Karpas-422 (cell line): ENCODE measurements around the gene F2RL2. TPM values are rescaled to one million over a fixed set of nuclear protein-coding genes. Genes with fewer than 3 reads are reported as not detected.

Source experiments
- DNase-seq: peaks from one replicate; pipeline ENCODE4 v3.0.0-alpha.2; 2015
- H2AFZ ChIP-seq: fragments of 200-600 bp; sonication (generic); 2 replicates; pipeline ENCODE4 v1.6.1; 2014; ENCODE audit warnings: antibody characterized with exemption, low read length, mixed read lengths
- H3K27ac ChIP-seq: fragments of 200-600 bp; sonication (generic); 2 replicates; pipeline ENCODE4 v1.5.1; 2014; ENCODE audit warnings: mild to moderate bottlenecking, low read length, moderate library complexity
- H3K27me3 ChIP-seq: fragments of 200-600 bp; sonication (generic); 2 replicates; pipeline ENCODE4 v1.6.1; 2014; ENCODE audit warnings: low read length, mixed read lengths
- H3K36me3 ChIP-seq: fragments of 200-600 bp; sonication (generic); 2 replicates; pipeline ENCODE4 v1.6.1; 2014; ENCODE audit warnings: low read length, mixed read lengths; ENCODE audit not compliant: insufficient read depth
- H3K4me1 ChIP-seq: fragments of 200-600 bp; sonication (generic); 2 replicates; pipeline ENCODE4 v1.6.1; 2014; ENCODE audit warnings: mild to moderate bottlenecking, low read length, mixed read lengths
- H3K4me2 ChIP-seq: fragments of 200-600 bp; sonication (generic); 2 replicates; pipeline ENCODE4 v1.6.1; 2014; ENCODE audit warnings: low read length, low read depth, mild to moderate bottlenecking; ENCODE audit not compliant: poor library complexity, severe bottlenecking
- H3K4me3 ChIP-seq: fragments of 200-600 bp; sonication (generic); 2 replicates; pipeline ENCODE4 v1.5.1; 2014; ENCODE audit warnings: mild to moderate bottlenecking, antibody characterized with exemption, low read length, mixed read lengths
- H3K79me2 ChIP-seq: fragments of 200-600 bp; sonication (generic); 2 replicates; pipeline ENCODE4 v1.6.1; 2014; ENCODE audit warnings: mild to moderate bottlenecking, low read length, mixed read lengths
- H3K9ac ChIP-seq: fragments of 200-600 bp; sonication (generic); 2 replicates; pipeline ENCODE4 v1.6.0; 2014; ENCODE audit warnings: low read length
- H3K9me2 ChIP-seq: fragments of 200-600 bp; sonication (generic), shearing (Covaris generic); replicated peaks from 2 replicates; pipeline ENCODE4 v1.6.0; 2014; ENCODE audit warnings: mild to moderate bottlenecking, low read length, moderate library complexity; ENCODE audit not compliant: insufficient read depth
- H3K9me3 ChIP-seq: fragments of 300-700, 200-600 bp; sonication (generic); 2 replicates; pipeline ENCODE4 v1.6.1; 2014; ENCODE audit warnings: low read length, mixed read lengths
- H4K20me1 ChIP-seq: fragments of 200-600 bp; sonication (generic); 2 replicates; pipeline ENCODE4 v1.6.1; 2014; ENCODE audit warnings: mild to moderate bottlenecking, antibody characterized with exemption, low read length, low read depth; ENCODE audit not compliant: insufficient read depth
- total RNA-seq: library from RNA; depleted of rRNA; stranded (reverse); fragments of >200 nt; shearing (Covaris generic); gene quantifications from 2 replicates; pipeline ENCODE4 v1.2.3, GENCODE V29; 2014; ENCODE audit warnings: low replicate concordance

Gene F2RL2
- total RNA-seq, 1 experiment from 2014 or later, result not detected

DNA sequence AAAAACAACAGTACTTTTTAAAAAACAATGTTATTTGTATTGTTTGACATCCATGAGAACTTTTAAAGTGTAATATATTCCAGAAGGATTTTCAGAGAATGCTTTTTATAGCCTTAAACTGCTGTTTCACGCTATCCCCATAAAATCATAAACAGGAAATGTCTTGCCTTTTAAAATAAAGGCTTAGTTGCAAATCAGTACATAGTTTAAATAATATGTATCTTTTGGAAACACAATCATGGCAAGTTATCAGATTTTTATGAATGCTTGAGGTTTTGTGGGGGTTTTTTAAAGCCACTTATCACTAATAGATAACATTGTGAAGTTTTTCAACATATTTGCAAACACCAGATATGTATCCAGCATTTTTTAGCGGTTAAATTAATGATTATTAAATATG, 37.2 kb upstream of the F2RL2 start:
- no peaks in the 10 kb centered on the region for H4K20me1 ChIP-seq
- H3K4me3 ChIP-seq, result no peak overlapping the region
- H3K9me2 ChIP-seq, result no peaks in the 10 kb centered on the region
- no peaks in the 10 kb centered on the region for H3K27me3 ChIP-seq
- H3K79me2 ChIP-seq, result no peaks in the 10 kb centered on the region
- H3K36me3 ChIP-seq, result no peaks in the 10 kb centered on the region
- no peaks in the 10 kb centered on the region for H3K4me1 ChIP-seq
- H3K9ac ChIP-seq, result no peak overlapping the region
- no peak overlapping the region for H2AFZ ChIP-seq
- no peak overlapping the region for H3K4me2 ChIP-seq
- no peaks in the 10 kb centered on the region for H3K9me3 ChIP-seq
- no peak overlapping the region for H3K27ac ChIP-seq
- no peak for DNase-seq

DNA sequence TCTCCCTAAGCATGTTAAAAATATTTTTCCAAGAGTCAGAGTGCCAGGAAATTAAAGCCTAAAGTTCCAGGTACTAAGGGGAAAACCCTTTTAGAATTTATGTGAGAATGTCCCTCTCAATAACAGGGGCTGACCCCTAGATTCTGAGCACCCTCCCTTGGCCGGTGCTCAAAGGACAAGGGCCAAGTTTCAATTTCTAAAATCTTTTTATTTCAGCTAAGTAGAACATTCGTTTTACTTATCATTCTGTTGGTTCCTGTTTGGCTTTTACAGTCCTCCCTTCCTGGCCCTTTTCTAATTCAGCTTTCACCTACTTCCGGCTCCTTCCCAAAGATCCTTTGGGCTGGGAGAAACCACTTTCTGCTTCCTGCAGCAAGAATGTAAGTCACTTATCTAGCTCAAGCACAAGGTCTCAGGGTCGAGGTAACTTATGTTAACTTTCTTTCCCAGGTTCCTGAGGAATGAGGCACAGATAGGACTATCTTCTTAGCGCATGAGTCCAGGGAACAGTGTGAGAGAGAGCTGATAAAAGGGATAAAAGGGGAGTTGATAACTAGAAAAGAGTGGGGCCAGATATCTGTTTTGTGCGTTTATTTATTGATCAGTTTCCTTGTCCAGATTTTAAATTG, 34.6 kb upstream of the F2RL2 start:
- H3K4me3 ChIP-seq, result no peak overlapping the region
- H3K36me3 ChIP-seq, result no peaks in the 10 kb centered on the region
- no peaks in the 10 kb centered on the region for H3K27me3 ChIP-seq
- no peaks in the 10 kb centered on the region for H3K9me2 ChIP-seq
- H2AFZ ChIP-seq, result no peak overlapping the region
- H3K79me2 ChIP-seq, result no peaks in the 10 kb centered on the region
- no peaks in the 10 kb centered on the region; the same call in 1 of the 2 replicates for H3K4me1 ChIP-seq
- no peak for DNase-seq
- H3K9me3 ChIP-seq, result no peaks in the 10 kb centered on the region
- H4K20me1 ChIP-seq, result no peaks in the 10 kb centered on the region
- H3K9ac ChIP-seq, result no peak overlapping the region
- no peak overlapping the region for H3K4me2 ChIP-seq
- no peak overlapping the region for H3K27ac ChIP-seq

DNA sequence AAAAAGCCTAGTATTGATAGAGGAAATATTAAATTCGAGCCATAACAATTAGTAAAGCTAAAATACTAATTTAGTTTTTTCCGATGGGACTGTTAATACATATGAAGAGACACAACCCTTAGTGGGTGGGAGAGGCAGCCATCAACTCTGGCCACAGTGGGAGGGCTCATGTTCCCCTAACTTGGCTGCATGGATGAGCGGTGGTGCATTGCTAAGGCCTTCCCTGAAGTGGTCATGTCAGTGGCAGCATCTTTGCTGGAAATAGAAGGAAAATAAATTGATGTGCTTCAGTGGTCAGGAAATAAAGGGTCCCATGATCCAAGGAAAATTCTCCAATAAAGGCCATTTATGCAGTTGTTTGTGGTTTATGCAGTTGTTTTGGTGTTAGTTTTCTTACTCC, 33.9 kb upstream of the F2RL2 start:
- no peak overlapping the region for H3K27ac ChIP-seq
- no peaks in the 10 kb centered on the region for H3K27me3 ChIP-seq
- no peaks in the 10 kb centered on the region for H3K36me3 ChIP-seq
- no peaks in the 10 kb centered on the region; the same call in 1 of the 2 replicates for H3K4me1 ChIP-seq
- no peaks in the 10 kb centered on the region for H3K79me2 ChIP-seq
- H2AFZ ChIP-seq, result no peak overlapping the region
- no peaks in the 10 kb centered on the region for H3K9me3 ChIP-seq
- DNase-seq, result no peak
- H3K9ac ChIP-seq, result no peak overlapping the region
- no peak overlapping the region for H3K4me2 ChIP-seq
- no peaks in the 10 kb centered on the region for H3K9me2 ChIP-seq
- H3K4me3 ChIP-seq, result no peak overlapping the region
- H4K20me1 ChIP-seq, result no peaks in the 10 kb centered on the region

DNA sequence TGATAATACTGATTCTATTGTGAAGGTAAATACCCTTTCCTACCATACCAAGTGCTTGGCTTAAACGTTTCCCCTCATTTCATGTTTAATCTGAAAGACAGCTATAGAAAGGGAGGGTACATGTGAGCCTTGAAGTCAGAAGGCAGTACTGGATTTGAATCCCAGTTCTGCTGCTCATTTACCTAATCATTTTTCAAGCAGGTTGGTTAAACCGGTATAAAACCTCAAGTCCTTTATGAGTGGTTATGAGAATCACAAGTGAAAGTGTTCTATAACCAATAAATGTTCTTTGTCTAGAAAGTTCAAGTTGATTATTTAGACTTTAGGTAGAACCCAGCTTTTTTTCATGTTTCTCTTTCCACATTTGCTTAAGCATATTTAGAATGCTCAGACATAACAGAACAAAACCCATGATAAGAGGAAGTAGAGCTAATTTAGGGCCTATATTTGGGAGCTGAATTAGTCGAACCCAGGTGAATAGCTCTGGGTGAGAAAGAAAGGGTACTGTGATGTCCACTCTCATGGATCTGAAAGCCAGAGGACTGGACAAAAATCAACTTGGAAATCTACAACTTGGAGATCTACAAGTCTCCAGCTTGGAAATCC, 29.7 kb upstream of the F2RL2 start:
- Histone ChIP-seq H3K9me2 (no peaks in the 10 kb centered on the region), H3K9ac (no peak overlapping the region), H2AFZ (no peak overlapping the region), H4K20me1 (no peaks in the 10 kb centered on the region), H3K4me1 (no peaks in the 10 kb centered on the region; the same call in 1 of the 2 replicates), H3K27ac (no peak overlapping the region), H3K79me2 (no peaks in the 10 kb centered on the region), H3K27me3 (no peaks in the 10 kb centered on the region), H3K4me3 (no peak overlapping the region), H3K9me3 (no peaks in the 10 kb centered on the region), H3K4me2 (no peak overlapping the region), H3K36me3 (no peaks in the 10 kb centered on the region)
- no peak for DNase-seq

DNA sequence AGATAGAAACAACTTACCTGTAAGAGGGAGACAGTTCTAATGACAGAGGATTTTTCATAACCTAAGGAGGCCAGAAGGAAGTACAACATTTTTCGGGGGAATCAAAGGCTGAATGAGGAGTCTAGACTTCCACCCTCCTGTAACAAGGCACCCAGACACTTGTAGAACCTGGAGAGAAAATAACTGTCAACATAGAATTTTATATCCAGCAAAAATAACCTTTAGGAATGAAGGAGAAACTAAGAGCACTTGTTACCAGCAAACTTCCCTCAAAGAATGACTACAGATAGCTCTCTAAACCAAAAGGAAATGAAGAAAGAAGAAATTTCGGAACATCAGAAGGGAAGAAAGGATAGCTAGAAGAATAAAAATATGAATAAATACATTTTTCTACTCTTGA, 25.9 kb upstream of the F2RL2 start:
- no peaks in the 10 kb centered on the region for H4K20me1 ChIP-seq
- no peaks in the 10 kb centered on the region for H3K79me2 ChIP-seq
- H3K4me1 ChIP-seq, result no peaks in the 10 kb centered on the region; the same call in 1 of the 2 replicates
- no peak overlapping the region for H3K4me2 ChIP-seq
- H3K9me2 ChIP-seq, result no peaks in the 10 kb centered on the region
- H3K36me3 ChIP-seq, result no peaks in the 10 kb centered on the region
- no peak overlapping the region for H3K4me3 ChIP-seq
- H3K27ac ChIP-seq, result no peak overlapping the region
- no peak overlapping the region for H3K9ac ChIP-seq
- DNase-seq, result no peak
- no peak overlapping the region for H2AFZ ChIP-seq
- H3K27me3 ChIP-seq, result no peaks in the 10 kb centered on the region
- H3K9me3 ChIP-seq, result no peaks in the 10 kb centered on the region

DNA sequence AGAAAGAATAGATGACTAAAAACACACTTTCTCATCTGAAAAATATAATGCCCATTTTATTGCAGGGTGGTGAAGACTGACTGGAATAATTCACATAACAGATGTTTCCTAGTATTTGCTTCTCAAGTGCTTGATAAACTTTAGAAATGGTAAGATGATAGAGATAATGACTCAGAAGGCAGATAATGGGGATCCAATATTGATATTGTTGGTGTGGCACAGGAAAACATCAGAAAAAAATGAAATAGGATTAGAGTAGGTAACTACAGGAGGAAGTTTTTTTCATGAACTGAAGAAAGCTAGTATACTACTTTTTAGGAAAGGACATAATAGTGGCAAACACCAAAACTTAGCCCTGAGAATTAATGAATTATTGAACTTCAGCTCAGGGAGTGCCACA, 20.2 kb upstream of the F2RL2 start:
- H3K79me2 ChIP-seq, result no peaks in the 10 kb centered on the region
- no peaks in the 10 kb centered on the region for H3K4me1 ChIP-seq
- H3K27ac ChIP-seq, result no peak overlapping the region
- no peak overlapping the region for H3K4me2 ChIP-seq
- H2AFZ ChIP-seq, result no peak overlapping the region
- H3K9ac ChIP-seq, result no peak overlapping the region
- H4K20me1 ChIP-seq, result no peaks in the 10 kb centered on the region
- H3K4me3 ChIP-seq, result no peak overlapping the region
- H3K27me3 ChIP-seq, result no peaks in the 10 kb centered on the region
- H3K9me2 ChIP-seq, result no peaks in the 10 kb centered on the region
- H3K9me3 ChIP-seq, result no peaks in the 10 kb centered on the region
- no peaks in the 10 kb centered on the region for H3K36me3 ChIP-seq
- DNase-seq, result no peak

DNA sequence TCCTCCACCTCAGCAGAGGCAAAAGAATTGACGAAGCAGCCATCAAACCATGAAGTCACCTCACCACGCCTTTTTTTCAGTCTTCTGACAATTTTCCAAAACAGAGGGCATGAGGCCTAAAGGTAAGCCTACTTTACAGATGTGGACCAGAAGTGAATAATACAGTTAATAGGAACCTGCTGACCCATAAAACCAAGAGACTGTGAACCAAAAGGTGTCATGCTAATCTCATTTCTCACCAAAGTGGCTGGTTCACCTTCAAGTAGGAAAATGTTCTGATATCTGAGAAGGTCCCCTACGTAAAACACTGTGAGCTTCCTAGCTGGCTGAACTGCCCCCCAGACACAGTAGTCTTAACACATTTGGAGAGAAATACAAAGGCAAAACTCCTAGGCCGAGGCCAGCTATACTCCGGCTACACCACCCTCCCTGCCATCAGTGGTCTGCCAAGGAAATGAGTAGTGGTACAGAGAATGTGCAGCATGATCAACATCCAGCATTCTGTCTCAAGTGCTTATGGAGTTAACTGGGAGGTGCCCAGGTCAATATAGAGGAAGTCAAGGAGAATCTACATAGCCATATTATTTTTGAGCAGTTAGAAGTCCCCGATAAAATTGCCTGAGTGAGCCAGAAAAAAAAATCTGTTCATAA, 19.3 kb upstream of the F2RL2 start:
- no peaks in the 10 kb centered on the region for H3K9me2 ChIP-seq
- H3K4me3 ChIP-seq, result no peak overlapping the region
- DNase-seq, result no peak
- H3K79me2 ChIP-seq, result no peaks in the 10 kb centered on the region
- no peak overlapping the region for H3K9ac ChIP-seq
- H3K27ac ChIP-seq, result no peak overlapping the region
- H3K4me1 ChIP-seq, result no peaks in the 10 kb centered on the region
- H2AFZ ChIP-seq, result no peak overlapping the region
- H3K27me3 ChIP-seq, result no peaks in the 10 kb centered on the region
- H3K36me3 ChIP-seq, result no peaks in the 10 kb centered on the region
- no peaks in the 10 kb centered on the region for H3K9me3 ChIP-seq
- H4K20me1 ChIP-seq, result no peaks in the 10 kb centered on the region
- H3K4me2 ChIP-seq, result no peak overlapping the region

DNA sequence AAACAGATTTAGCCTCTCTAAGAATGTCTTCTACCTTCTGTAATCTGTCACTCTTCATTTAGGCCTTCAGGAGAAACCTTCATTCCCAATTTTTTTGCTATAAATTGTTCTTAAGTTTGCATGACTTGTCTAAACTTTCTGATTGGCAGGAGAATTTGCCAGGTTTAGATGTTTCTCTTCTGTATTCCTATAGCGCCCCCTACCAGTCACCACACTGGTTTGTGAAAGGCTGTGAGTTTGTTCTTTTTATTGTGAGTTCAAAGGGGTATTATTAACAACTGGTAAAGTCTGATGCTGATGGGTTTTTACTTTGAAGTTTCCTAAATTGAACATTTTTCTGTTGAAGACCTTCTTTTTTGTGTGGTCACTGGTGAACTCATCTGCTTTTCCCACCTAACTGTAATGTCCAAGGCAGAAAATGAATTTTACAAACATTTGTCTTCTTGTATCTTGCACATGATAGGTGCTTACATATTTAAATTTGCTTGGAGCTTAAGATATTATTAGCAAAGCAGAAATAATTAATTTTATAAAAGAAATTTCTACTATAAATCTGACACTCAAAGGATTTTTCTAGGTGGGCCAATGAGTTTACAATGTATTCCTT, 18.4 kb upstream of the F2RL2 start:
- Histone ChIP-seq H3K27me3 (no peaks in the 10 kb centered on the region), H3K9me2 (no peaks in the 10 kb centered on the region), H3K4me2 (no peak overlapping the region), H4K20me1 (no peaks in the 10 kb centered on the region), H3K9ac (no peak overlapping the region), H3K36me3 (no peaks in the 10 kb centered on the region), H3K79me2 (no peaks in the 10 kb centered on the region), H2AFZ (no peak overlapping the region), H3K27ac (no peak overlapping the region), H3K4me3 (no peak overlapping the region), H3K4me1 (no peaks in the 10 kb centered on the region), H3K9me3 (no peaks in the 10 kb centered on the region)
- DNase-seq, result peak; percentile 89
